Neuronal stem cell (in vitro differentiated cells): ENCODE results near the gene KIFC3.
A peak's percentile ranks its signal among the peaks of the same experiment; 100 is the strongest.

Experiments
- DNase-seq: peaks from one replicate; pipeline ENCODE4 v3.0.0-alpha.2; 2013; ENCODE audit warnings: low spot score
- H2AFZ ChIP-seq: one replicate; pipeline ENCODE4 v1.6.1; 2013; ENCODE audit warnings: mild to moderate bottlenecking, low read length, inconsistent platforms
- H2AK5ac ChIP-seq: 2 replicates; pipeline ENCODE4 v1.6.1; 2013; ENCODE audit warnings: low read depth, mild to moderate bottlenecking, inconsistent platforms, low read length, moderate library complexity, mixed read lengths
- H2BK120ac ChIP-seq: 2 replicates; pipeline ENCODE4 v1.6.1; 2013; ENCODE audit warnings: low read depth, mild to moderate bottlenecking, inconsistent platforms, low read length, moderate library complexity, mixed read lengths
- H2BK12ac ChIP-seq: one replicate; pipeline ENCODE4 v1.6.1; 2013; ENCODE audit warnings: low read length, inconsistent platforms
- H2BK15ac ChIP-seq: 2 replicates; pipeline ENCODE4 v1.6.1; 2013; ENCODE audit warnings: mild to moderate bottlenecking, low read length, inconsistent platforms, mixed read lengths
- H2BK5ac ChIP-seq: one replicate; pipeline ENCODE4 v1.6.1; 2013; ENCODE audit warnings: inconsistent platforms, mild to moderate bottlenecking, low read length, moderate library complexity
- H3K14ac ChIP-seq: one replicate; pipeline ENCODE4 v1.6.1; 2013; ENCODE audit warnings: low read length, inconsistent platforms
- H3K18ac ChIP-seq: 2 replicates; pipeline ENCODE4 v1.6.1; 2013; ENCODE audit warnings: low read length, inconsistent platforms
- H3K23ac ChIP-seq: 2 replicates; pipeline ENCODE4 v1.6.1; 2013; ENCODE audit warnings: low read depth, mild to moderate bottlenecking, mixed read lengths, low read length, inconsistent platforms; ENCODE audit not compliant: poor library complexity
- H3K27ac ChIP-seq: replicated peaks from 3 replicates; pipeline ENCODE4 v1.5.1; 2013; ENCODE audit warnings: low read length, inconsistent platforms
- H3K27me3 ChIP-seq, 3 experiments: 2 replicates each; pipeline ENCODE4 v1.6.1; 2013; ENCODE audit warnings: low read length in 3 of 3, mild to moderate bottlenecking in 2 of 3, inconsistent platforms in 1 of 3, low read depth in 1 of 3, mixed read lengths in 1 of 3, moderate library complexity in 1 of 3; ENCODE audit not compliant: control insufficient read depth in 3 of 3, insufficient read depth in 3 of 3
- H3K36me3 ChIP-seq, 2 donors: replicated peaks in 1 of 2; 2 replicates each; pipeline ENCODE4 v1.6.1; 2013; ENCODE audit warnings: low read length in 2 of 2; ENCODE audit not compliant: control insufficient read depth in 2 of 2, insufficient read depth in 2 of 2
- H3K4ac ChIP-seq: 2 replicates; pipeline ENCODE4 v1.6.1; 2013; ENCODE audit warnings: inconsistent platforms, mild to moderate bottlenecking, low read length, moderate library complexity
- H3K4me1 ChIP-seq, 2 donors: 1 replicate in 1 of 2; 2 replicates in 1 of 2; pipeline ENCODE4 v1.6.1; 2013; ENCODE audit warnings: low read length in 2 of 2, low read depth in 1 of 2; ENCODE audit not compliant: control insufficient read depth in 2 of 2, insufficient read depth in 1 of 2
- H3K4me2 ChIP-seq: one replicate; pipeline ENCODE4 v1.6.1; 2013; ENCODE audit warnings: mild to moderate bottlenecking, low read length, inconsistent platforms; ENCODE audit not compliant: insufficient read depth, poor library complexity, severe bottlenecking
- H3K4me3 ChIP-seq, 2 donors: 2 replicates each; pipeline ENCODE4 v1.5.1; 2013; ENCODE audit warnings: low read length in 2 of 2, mild to moderate bottlenecking in 2 of 2, inconsistent platforms in 1 of 2, moderate library complexity in 1 of 2
- H3K79me1 ChIP-seq: one replicate; pipeline ENCODE4 v1.6.1; 2013; ENCODE audit warnings: low read depth, mild to moderate bottlenecking, inconsistent platforms, low read length, moderate library complexity
- H3K9ac ChIP-seq: one replicate; pipeline ENCODE4 v1.6.1; 2013; ENCODE audit warnings: mild to moderate bottlenecking, low read depth, low read length, inconsistent platforms; ENCODE audit not compliant: poor library complexity
- H3K9me3 ChIP-seq, 2 donors: replicated peaks in 1 of 2; 2 replicates each; pipeline versions ENCODE3 to v1.6.1; 2013; ENCODE audit warnings: low read length in 2 of 2, mild to moderate bottlenecking in 2 of 2, inconsistent platforms in 1 of 2, low read depth in 1 of 2, mixed read lengths in 1 of 2, moderate library complexity in 1 of 2; ENCODE audit not compliant: control insufficient read depth in 2 of 2, insufficient read depth in 1 of 2
- H4K8ac ChIP-seq: one replicate; pipeline ENCODE4 v1.6.1; 2013; ENCODE audit warnings: low read depth, mild to moderate bottlenecking, inconsistent platforms, low read length, moderate library complexity
- H4K91ac ChIP-seq: one replicate; pipeline ENCODE4 v1.6.1; 2013; ENCODE audit warnings: low read length, low read depth, mild to moderate bottlenecking, inconsistent platforms; ENCODE audit not compliant: poor library complexity
- WGBS, 2 donors: extraction: QIAGEN DNeasy Blood & Tissue Kit; methylation state at CpG; one replicate each; pipeline ENCODE4 v1.1.7; 2013; ENCODE audit warnings: missing lambda C conversion rate in 2 of 2, mixed read lengths in 1 of 2; ENCODE audit not compliant: insufficient read length in 2 of 2, insufficient replicate concordance in 1 of 2; ENCODE audit errors: extremely low coverage in 2 of 2; 5-methylcytosine and 5-hydroxymethylcytosine counted together

KIFC3 gene

GRCh38 chr16:57754354-57755060, 47.8 kb downstream of the KIFC3 start:
- Histone ChIP-seq H3K4me1 (no peaks in the 10 kb centered on the region), H2BK12ac (no peak overlapping the region), H3K18ac (no peak overlapping the region), H3K9ac (no peak overlapping the region), H2AFZ (no peak overlapping the region), H3K4me2 (no peak overlapping the region), H3K27me3 (no peaks in the 10 kb centered on the region), H3K14ac (no peak overlapping the region), H4K8ac (peak overlapping the region; percentile 82), H3K79me1 (peaks cover 2% of the 10 kb centered on the region), H3K4ac (no peak overlapping the region), H3K27ac (no peak overlapping the region), H2BK120ac (no peak overlapping the region), H3K4me3 (no peak overlapping the region), H2BK15ac (no peak overlapping the region), H2BK5ac (peak overlapping the region; percentile 94), H3K36me3 (peaks cover 26 to 66% of the 10 kb centered on the region in 2 donors), H3K23ac (peak overlapping the region; percentile 65), H4K91ac (no peak overlapping the region), H2AK5ac (no peak overlapping the region), H3K9me3 (no peaks in the 10 kb centered on the region)
- no peak for DNase-seq
- WGBS, 2 donors, result no CpG with 5 or more reads among the region's 9 CpGs

- no peak overlapping the region for H3K4ac ChIP-seq
- no peak overlapping the region for H3K14ac ChIP-seq
- no peak overlapping the region for H4K91ac ChIP-seq
- no peak overlapping the region for H3K27ac ChIP-seq
- H3K27me3 ChIP-seq, result no peaks in the 10 kb centered on the region
- H3K23ac ChIP-seq, result peak overlapping the region; percentile 65
- H3K9ac ChIP-seq, result peak overlapping the region; percentile 44
- H3K4me1 ChIP-seq, result no peaks in the 10 kb centered on the region
- no peak overlapping the region for H2AFZ ChIP-seq
- no CpG with 5 or more reads among the region's 32 CpGs for whole genome bisulfite sequencing, 2 donors
- H2AK5ac ChIP-seq, result peak overlapping the region; percentile 44
- H3K36me3 ChIP-seq, result peaks cover 28 to 69% of the 10 kb centered on the region in 2 donors
- DNase-seq, result no peak
- H2BK15ac ChIP-seq, result no peak overlapping the region
- no peak overlapping the region for H2BK120ac ChIP-seq
- H3K79me1 ChIP-seq, result peaks cover 2% of the 10 kb centered on the region
- H4K8ac ChIP-seq, result no peak overlapping the region
- H2BK5ac ChIP-seq, result peak overlapping the region; percentile 94
- no peak overlapping the region for H3K4me3 ChIP-seq
- no peak overlapping the region for H3K4me2 ChIP-seq
- H2BK12ac ChIP-seq, result peak overlapping the region; percentile 41
- no peak overlapping the region for H3K18ac ChIP-seq
- no peaks in the 10 kb centered on the region for H3K9me3 ChIP-seq
These were observed 48.6 kb downstream of the KIFC3 start for GRCh38 chr16:57753448-57754353.

- Histone ChIP-seq H2BK120ac (no peak overlapping the region), H4K91ac (no peak overlapping the region), H3K14ac (peak overlapping the region; percentile 8), H3K27ac (no peak overlapping the region), H4K8ac (peak overlapping the region; percentile 65), H2BK15ac (no peak overlapping the region), H2BK12ac (no peak overlapping the region), H2AK5ac (peak overlapping the region; percentile 44), H3K23ac (peak overlapping the region; percentile 12), H2AFZ (no peak overlapping the region), H3K4ac (no peak overlapping the region), H3K36me3 (peaks cover 28 to 69% of the 10 kb centered on the region in 2 donors), H3K27me3 (no peaks in the 10 kb centered on the region), H3K4me1 (no peaks in the 10 kb centered on the region), H3K79me1 (peaks cover 2% of the 10 kb centered on the region), H3K4me3 (no peak overlapping the region), H3K18ac (no peak overlapping the region), H3K9me3 (no peaks in the 10 kb centered on the region), H3K9ac (no peak overlapping the region), H3K4me2 (no peak overlapping the region), H2BK5ac (peak overlapping the region; percentile 53)
- no CpG with 5 or more reads among the region's 44 CpGs for WGBS, 2 donors
- DNase-seq, result no peak
These were observed 49.5 kb downstream of the KIFC3 start for GRCh38 chr16:57752581-57753447.
